ENCODE measurements around the gene PLA2G5.

The PLA2G5 gene

GRCh38 chr1:20096840-20097447, 26.9 kb downstream of the PLA2G5 start:
- H3K4me3 ChIP-seq (ENCODE audit: low read length), result no peak overlapping the region
- DNase-seq (ENCODE audit: low read depth), result no peak
- no peak for TF ChIP-seq CTCF (conservative IDR thresholded peaks at IDR 0.05; ENCODE audit: low read length)

GRCh38 chr1:20099533-20099932, 29.5 kb downstream of the PLA2G5 start:
- no peak overlapping the region for H3K4me3 ChIP-seq (ENCODE audit: low read length)
- no peak for TF ChIP-seq CTCF (conservative IDR thresholded peaks at IDR 0.05; ENCODE audit: low read length)
- no peak for DNase-seq (ENCODE audit: low read depth)

- no peak overlapping the region for H3K4me3 ChIP-seq (ENCODE audit: low read length)
- DNase-seq (ENCODE audit: low read depth), result peak; percentile 54
- TF ChIP-seq CTCF (conservative IDR thresholded peaks at IDR 0.05; ENCODE audit: low read length), result peak; percentile 79
Observed at GRCh38 chr1:20100632-20101355, 30.8 kb downstream of the PLA2G5 start.

- DNase-seq (ENCODE audit: low read depth), result peak; percentile 73
- no peak for TF ChIP-seq CTCF (conservative IDR thresholded peaks at IDR 0.05; ENCODE audit: low read length)
- no peak overlapping the region for H3K4me3 ChIP-seq (ENCODE audit: low read length)
Observed at GRCh38 chr1:20102875-20103274, 32.9 kb downstream of the PLA2G5 start.

GRCh38 chr1:20105856-20106255, 35.9 kb downstream of the PLA2G5 start:
- TF ChIP-seq CTCF (conservative IDR thresholded peaks at IDR 0.05; ENCODE audit: low read length), result no peak
- no peak for DNase-seq (ENCODE audit: low read depth)
- H3K4me3 ChIP-seq (ENCODE audit: low read length), result no peak overlapping the region

GRCh38 chr1:20107351-20107750, 37.4 kb downstream of the PLA2G5 start:
- no peak overlapping the region for H3K4me3 ChIP-seq (ENCODE audit: low read length)
- TF ChIP-seq CTCF (conservative IDR thresholded peaks at IDR 0.05; ENCODE audit: low read length), result no peak
- DNase-seq (ENCODE audit: low read depth), result no peak

- TF ChIP-seq CTCF (conservative IDR thresholded peaks at IDR 0.05; ENCODE audit: low read length), result no peak
- DNase-seq (ENCODE audit: low read depth), result no peak
- H3K4me3 ChIP-seq (ENCODE audit: low read length), result no peak overlapping the region
Observed at GRCh38 chr1:20107796-20108195, 37.8 kb downstream of the PLA2G5 start.

Measured in AG10803 (cell line).